K562 (cell line): ENCODE data around the gene ELMOD1.

Experiments used
- SIN3A ChIP-seq, 2 experiments: fragments of 150-350 bp in 1 of 2; IDR thresholded peaks; 2 replicates each; pipeline ENCODE4 v1.6.1; 2011 to 2016; ENCODE audit warnings: borderline replicate concordance in 2 of 2, low read depth in 2 of 2, low read length in 2 of 2, mild to moderate bottlenecking in 2 of 2, moderate library complexity in 2 of 2; ENCODE audit not compliant: control insufficient read depth in 1 of 2
- SP2 ChIP-seq: IDR thresholded peaks from 2 replicates; pipeline ENCODE4 v1.6.1; 2011; ENCODE audit warnings: mild to moderate bottlenecking, low read depth, low read length, moderate library complexity; ENCODE audit not compliant: poor library complexity, severe bottlenecking; ENCODE audit errors: extremely low read depth
- YY1 ChIP-seq, 3 experiments: IDR thresholded peaks; 2 replicates each; pipeline ENCODE4 v1.6.1; 2011; ENCODE audit warnings: low read length in 2 of 3, mild to moderate bottlenecking in 2 of 3, moderate library complexity in 2 of 3, borderline replicate concordance in 1 of 3, control low read depth in 1 of 3, low read depth in 1 of 3; ENCODE audit not compliant: insufficient read depth in 3 of 3, insufficient replicate concordance in 2 of 3, control insufficient read depth in 1 of 3, insufficient read length in 1 of 3; ENCODE audit errors: extremely low read depth in 1 of 3

- no peak for TF ChIP-seq YY1 (IDR thresholded peaks at IDR 0.05; ENCODE audit: borderline replicate concordance in 1 of 3, control insufficient read depth in 1 of 3, extremely low read depth in 1 of 3, insufficient read depth in 3 of 3, insufficient read length in 1 of 3, insufficient replicate concordance in 2 of 3, low read depth in 1 of 3, low read length in 2 of 3)
- no peak for TF ChIP-seq SP2
- TF ChIP-seq SIN3A (IDR thresholded peaks at IDR 0.05; ENCODE audit: borderline replicate concordance in 2 of 2, control insufficient read depth in 1 of 2, low read depth in 2 of 2, low read length in 2 of 2) = no peak
Observed at GRCh38 chr11:107665018-107665417, 74.1 kb downstream of the ELMOD1 start.
